IPS DF 6.9 (cell line): Measurements from ENCODE around the gene SLC35A1.

ENCODE experiments used
- DNase-seq: peaks from one replicate; pipeline ENCODE4 v3.0.0-alpha.2; 2013; ENCODE audit warnings: low read depth, low spot score
- H3K27ac ChIP-seq: one replicate; pipeline ENCODE4 v1.5.1; 2013; ENCODE audit warnings: low read length, control low read depth
- H3K27me3 ChIP-seq: 2 replicates; pipeline ENCODE4 v1.6.1; 2013; ENCODE audit warnings: mild to moderate bottlenecking, low read length; ENCODE audit not compliant: control insufficient read depth, insufficient read depth
- H3K36me3 ChIP-seq: 2 replicates; pipeline ENCODE4 v1.6.1; 2013; ENCODE audit warnings: low read length; ENCODE audit not compliant: control insufficient read depth, insufficient read depth
- H3K4me1 ChIP-seq: 2 replicates; pipeline ENCODE4 v1.6.1; 2013; ENCODE audit warnings: low read length; ENCODE audit not compliant: control insufficient read depth, insufficient read depth
- H3K4me3 ChIP-seq: 2 replicates; pipeline ENCODE4 v1.5.1; 2013; ENCODE audit warnings: mild to moderate bottlenecking, low read length
- H3K9me3 ChIP-seq: 2 replicates; pipeline ENCODE4 v1.6.1; 2013; ENCODE audit warnings: low read length, inconsistent platforms; ENCODE audit not compliant: control insufficient read depth, insufficient read depth
- WGBS: extraction: QIAGEN DNeasy Blood & Tissue Kit; methylation state at CpG from one replicate; pipeline ENCODE4 v1.1.7; 2013; ENCODE audit warnings: mixed read lengths, missing lambda C conversion rate; ENCODE audit not compliant: insufficient read length, insufficient coverage; 5-methylcytosine and 5-hydroxymethylcytosine counted together

The SLC35A1 gene

GRCh38 chr6:87472525-87473418 lies at the start of gene SLC35A1:
TSS of gene SLC35A1 (plus strand) at chr6:87472974. CDS start at chr6:87473004, 30 bp downstream.
- WGBS: no CpG with 5 or more reads among the region's 70 CpGs
- Histone ChIP-seq H3K36me3 (no peaks in the 10 kb centered on the region), H3K4me1 (no peaks in the 10 kb centered on the region), H3K9me3 (no peaks in the 10 kb centered on the region), H3K27ac (no peak within 1 kb of the TSS), H3K27me3 (no peaks in the 10 kb centered on the region), H3K4me3 (peak within 1 kb of the TSS; percentile 76)
- DNase-seq: peak; percentile 61

- H3K4me1 ChIP-seq: no peaks in the 10 kb centered on the region
- DNase-seq: no peak
- H3K9me3 ChIP-seq: no peaks in the 10 kb centered on the region
- WGBS: no CpG with 5 or more reads among the region's 4 CpGs
- H3K4me3 ChIP-seq: no peak overlapping the region
- H3K36me3 ChIP-seq: no peaks in the 10 kb centered on the region
- no peaks in the 10 kb centered on the region for H3K27me3 ChIP-seq
- H3K27ac ChIP-seq: no peak overlapping the region
Measured at GRCh38 chr6:87426789-87427188, 46.0 kb upstream of the SLC35A1 start.

- no peaks in the 10 kb centered on the region for H3K36me3 ChIP-seq
- no CpG with 5 or more reads among the region's 3 CpGs for WGBS
- H3K4me1 ChIP-seq: no peaks in the 10 kb centered on the region
- H3K27me3 ChIP-seq: no peaks in the 10 kb centered on the region
- DNase-seq: no peak
- H3K9me3 ChIP-seq: no peaks in the 10 kb centered on the region
- H3K27ac ChIP-seq: no peak overlapping the region
- no peak overlapping the region for H3K4me3 ChIP-seq
Measured at GRCh38 chr6:87430499-87430898, 42.3 kb upstream of the SLC35A1 start.

- WGBS: no CpG with 5 or more reads among the region's 5 CpGs
- no peak overlapping the region for H3K4me3 ChIP-seq
Measured at GRCh38 chr6:87431263-87431662, 41.5 kb upstream of the SLC35A1 start.

GRCh38 chr6:87436435-87436834 lies 36.3 kb upstream of the SLC35A1 start:
- WGBS: no CpG with 5 or more reads among the region's 4 CpGs
- peak; percentile 70 for DNase-seq

More at GRCh38 chr6:87431263-87431662, 41.5 kb upstream of the SLC35A1 start:
- H3K4me1 ChIP-seq: no peaks in the 10 kb centered on the region
- H3K36me3 ChIP-seq: no peaks in the 10 kb centered on the region
- no peaks in the 10 kb centered on the region for H3K9me3 ChIP-seq
- DNase-seq: no peak
- H3K27ac ChIP-seq: no peak overlapping the region
- no peaks in the 10 kb centered on the region for H3K27me3 ChIP-seq

GRCh38 chr6:87441711-87442110 lies 31.1 kb upstream of the SLC35A1 start:
- Histone ChIP-seq H3K9me3 (no peaks in the 10 kb centered on the region), H3K36me3 (no peaks in the 10 kb centered on the region), H3K4me3 (no peak overlapping the region), H3K4me1 (peaks cover 1% of the 10 kb centered on the region; the same call in 1 of the 2 replicates), H3K27ac (no peak overlapping the region), H3K27me3 (no peaks in the 10 kb centered on the region)
- DNase-seq: no peak
- WGBS: no CpG with 5 or more reads among the region's 5 CpGs

More at GRCh38 chr6:87436435-87436834, 36.3 kb upstream of the SLC35A1 start:
- Histone ChIP-seq H3K4me3 (no peak overlapping the region), H3K27ac (no peak overlapping the region), H3K27me3 (no peaks in the 10 kb centered on the region), H3K4me1 (no peaks in the 10 kb centered on the region), H3K36me3 (no peaks in the 10 kb centered on the region), H3K9me3 (no peaks in the 10 kb centered on the region)

- no peaks in the 10 kb centered on the region for H3K9me3 ChIP-seq
- WGBS: no CpG with 5 or more reads among the region's 2 CpGs
- DNase-seq: peak; percentile 37
- H3K27me3 ChIP-seq: no peaks in the 10 kb centered on the region
- H3K36me3 ChIP-seq: no peaks in the 10 kb centered on the region
- no peak overlapping the region for H3K4me3 ChIP-seq
- no peak overlapping the region for H3K27ac ChIP-seq
- H3K4me1 ChIP-seq: peaks cover 1% of the 10 kb centered on the region; the same call in 1 of the 2 replicates
Measured at GRCh38 chr6:87444362-87444761, 28.4 kb upstream of the SLC35A1 start.

GRCh38 chr6:87465051-87465450 lies 7.7 kb upstream of the SLC35A1 start:
- no CpG with 5 or more reads among the region's 2 CpGs for WGBS
- no peak for DNase-seq

GRCh38 chr6:87473419-87473903 lies 687 bp downstream of the SLC35A1 start:
- Histone ChIP-seq H3K9me3 (no peaks in the 10 kb centered on the region), H3K36me3 (no peaks in the 10 kb centered on the region), H3K27me3 (no peaks in the 10 kb centered on the region), H3K27ac (no peak overlapping the region), H3K4me1 (no peaks in the 10 kb centered on the region), H3K4me3 (peak overlapping the region; percentile 76)
- no CpG with 5 or more reads among the region's 15 CpGs for WGBS
- no peak for DNase-seq

More at GRCh38 chr6:87465051-87465450, 7.7 kb upstream of the SLC35A1 start:
- Histone ChIP-seq H3K27ac (no peak overlapping the region), H3K4me1 (no peaks in the 10 kb centered on the region), H3K36me3 (no peaks in the 10 kb centered on the region), H3K27me3 (no peaks in the 10 kb centered on the region), H3K9me3 (no peaks in the 10 kb centered on the region), H3K4me3 (no peak overlapping the region)

GRCh38 chr6:87481931-87482330 lies 9.2 kb downstream of the SLC35A1 start:
- no peak for DNase-seq
- H3K36me3 ChIP-seq: no peaks in the 10 kb centered on the region
- H3K9me3 ChIP-seq: no peaks in the 10 kb centered on the region
- no peak overlapping the region for H3K27ac ChIP-seq
- H3K4me3 ChIP-seq: no peak overlapping the region
- H3K27me3 ChIP-seq: no peaks in the 10 kb centered on the region
- no peaks in the 10 kb centered on the region; the same call in 1 of the 2 replicates for H3K4me1 ChIP-seq
- no CpG with 5 or more reads among the region's 3 CpGs for WGBS
